ENCODE data around the gene MT1B.

GRCh38 chr16:56610609-56611111 lies 41.0 kb upstream of the MT1B start:
- no peak for TF ChIP-seq CTCF (IDR thresholded peaks at IDR 0.05; ENCODE audit: poor library complexity)
- TF ChIP-seq EZH2 (IDR thresholded peaks at IDR 0.05; ENCODE audit: borderline replicate concordance) = no peak

All from hepatocyte (in vitro differentiated cells).